Bone marrow (tissue), 2 donors: ENCODE results near the gene LMF2.
"Not testable (repeated sequence)": the region's sequence is repeated elsewhere in the genome, so short reads cannot be mapped to it uniquely, and the experiment has no call there.

Experiments used
- DNase-seq, 2 donors: peaks; one replicate each; lab custom pipeline; 2025; lab: John Stamatoyannopoulos, UW

Gene LMF2

GRCh38 chr22:50523458-50523805, 15.9 kb upstream of the LMF2 start:
- no peak for DNase-seq

DNA sequence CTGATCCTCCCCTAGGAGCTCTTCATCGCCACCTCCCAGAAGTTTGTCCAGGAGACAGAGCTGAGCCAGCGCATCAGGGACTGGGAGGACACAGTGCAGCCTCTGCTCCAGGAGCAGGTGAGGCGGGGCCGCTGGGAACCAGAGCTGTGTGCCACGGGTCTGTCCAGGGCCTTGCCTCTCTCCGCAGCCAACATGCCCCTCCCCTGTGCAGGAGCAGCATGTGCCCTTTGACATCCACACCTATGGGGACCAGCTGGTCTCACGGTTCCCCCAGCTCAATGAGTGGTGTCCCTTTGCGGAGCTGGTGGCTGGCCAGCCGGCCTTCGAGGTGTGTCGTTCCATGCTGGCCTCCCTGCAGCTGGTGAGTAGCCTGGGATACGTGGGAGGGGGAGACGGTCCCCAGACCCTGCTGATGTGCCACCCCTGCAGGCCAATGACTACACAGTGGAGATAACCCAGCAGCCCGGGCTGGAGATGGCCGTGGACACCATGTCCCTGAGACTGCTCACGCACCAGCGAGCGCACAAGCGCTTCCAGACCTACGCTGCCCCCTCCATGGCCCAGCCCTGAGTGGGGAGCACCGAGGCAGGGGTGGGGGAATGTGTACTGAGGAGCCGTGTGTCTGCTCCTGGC, 15.4 kb upstream of the LMF2 start:
- DNase-seq = no peak

DNA sequence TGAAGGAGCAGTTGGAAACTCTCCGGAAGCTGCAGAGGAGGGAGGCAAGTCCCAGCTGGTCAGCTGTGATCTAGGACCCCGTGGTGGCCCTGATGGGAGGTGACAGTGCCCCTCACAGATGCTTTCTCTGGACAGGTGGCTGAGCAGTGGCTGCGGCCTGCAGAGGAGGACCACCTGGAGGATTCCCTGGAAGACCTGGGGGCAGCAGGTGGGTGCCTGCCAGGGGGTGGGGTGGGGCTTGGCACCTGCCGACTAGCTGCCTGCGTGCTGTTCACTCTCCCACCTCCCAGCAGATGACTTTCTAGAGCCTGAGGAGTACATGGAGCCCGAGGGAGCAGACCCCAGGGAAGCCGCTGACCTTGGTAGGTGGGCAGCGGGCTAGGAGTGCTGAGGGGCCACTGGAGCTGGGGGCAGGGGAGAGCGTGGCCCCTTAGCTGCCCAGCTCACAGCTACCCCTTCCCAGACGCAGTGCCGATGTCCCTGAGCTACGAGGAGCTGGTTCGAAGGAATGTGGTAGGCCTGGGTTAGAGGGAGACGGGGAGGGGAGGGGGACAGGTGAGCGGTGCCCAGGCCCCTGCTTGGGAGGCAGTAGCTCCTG, 14.8 kb upstream of the LMF2 start:
- no peak for DNase-seq

DNA sequence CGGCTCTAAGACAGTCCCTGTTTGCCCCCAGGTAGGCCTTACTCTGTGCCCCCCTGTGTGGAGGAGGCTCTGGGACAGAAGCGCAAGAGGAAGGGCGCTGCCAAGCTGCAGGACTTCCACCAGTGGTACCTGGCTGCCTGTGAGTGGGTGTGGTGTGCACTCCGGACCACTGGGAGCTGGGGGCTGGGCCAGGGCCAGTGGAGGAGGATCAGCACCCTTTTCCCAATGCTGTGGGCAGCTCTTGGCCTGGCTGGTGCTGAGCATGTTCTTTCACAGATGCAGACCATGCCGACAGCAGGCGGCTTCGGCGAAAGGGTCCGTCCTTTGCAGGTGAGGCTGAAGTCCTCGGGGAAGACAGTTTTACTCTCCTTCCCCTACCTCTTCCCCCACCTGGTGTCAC, 14.2 kb upstream of the LMF2 start:
- no peak for DNase-seq

GRCh38 chr22:50520826-50521453, 13.4 kb upstream of the LMF2 start:
- DNase-seq = no peak

DNA sequence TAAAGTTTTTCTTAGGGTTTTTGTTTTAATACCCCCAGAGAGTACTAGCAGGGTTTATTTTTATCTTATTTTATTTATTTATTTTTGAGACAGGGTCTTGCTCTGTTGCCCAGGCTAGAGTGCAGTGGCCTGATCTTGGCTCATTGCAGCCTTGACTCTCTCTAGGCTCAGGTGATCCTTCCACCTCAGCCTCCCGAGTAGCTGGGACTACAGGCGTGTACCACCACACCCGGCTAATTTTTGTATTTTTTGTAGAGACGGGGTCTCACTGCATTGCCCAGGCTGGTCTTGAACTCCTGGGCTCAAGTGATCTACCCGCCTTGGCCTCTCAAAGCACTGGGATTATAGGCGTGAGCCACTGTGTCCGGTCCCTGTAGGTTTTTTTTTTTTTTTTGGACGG, 12.7 kb upstream of the LMF2 start:
- DNase-seq = not testable (repeated sequence)

- DNase-seq = no peak
Observed at GRCh38 chr22:50519151-50519550, 11.6 kb upstream of the LMF2 start.

- DNase-seq = no peak
Observed at GRCh38 chr22:50518606-50519005, 11.1 kb upstream of the LMF2 start.

GRCh38 chr22:50517495-50518260, 10.2 kb upstream of the LMF2 start:
- no peak for DNase-seq

- no peak for DNase-seq
Observed at GRCh38 chr22:50516891-50517290, 9.4 kb upstream of the LMF2 start.

DNA sequence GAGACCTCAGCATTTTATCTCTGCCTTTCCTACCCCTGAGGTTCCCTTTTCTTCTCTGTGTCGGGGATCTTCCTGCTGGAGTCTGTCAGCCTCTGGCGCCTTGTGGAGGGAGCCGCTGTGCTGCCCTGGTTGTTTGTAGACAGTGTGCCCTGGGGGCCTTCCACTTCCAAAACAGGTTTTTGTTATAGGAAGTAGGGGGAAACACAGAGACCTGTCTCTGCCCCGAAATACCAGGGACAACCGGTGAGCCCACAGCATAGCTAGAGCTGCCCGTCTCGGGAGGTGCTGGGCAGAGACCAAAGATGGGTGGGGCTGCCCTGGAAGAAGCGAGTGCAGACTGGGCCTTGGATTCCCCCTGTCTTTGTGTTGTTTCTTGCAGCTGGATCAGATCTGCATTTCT, 8.6 kb upstream of the LMF2 start:
- DNase-seq = no peak

- no peak for DNase-seq
Observed at GRCh38 chr22:50513175-50513574, 5.7 kb upstream of the LMF2 start.

DNA sequence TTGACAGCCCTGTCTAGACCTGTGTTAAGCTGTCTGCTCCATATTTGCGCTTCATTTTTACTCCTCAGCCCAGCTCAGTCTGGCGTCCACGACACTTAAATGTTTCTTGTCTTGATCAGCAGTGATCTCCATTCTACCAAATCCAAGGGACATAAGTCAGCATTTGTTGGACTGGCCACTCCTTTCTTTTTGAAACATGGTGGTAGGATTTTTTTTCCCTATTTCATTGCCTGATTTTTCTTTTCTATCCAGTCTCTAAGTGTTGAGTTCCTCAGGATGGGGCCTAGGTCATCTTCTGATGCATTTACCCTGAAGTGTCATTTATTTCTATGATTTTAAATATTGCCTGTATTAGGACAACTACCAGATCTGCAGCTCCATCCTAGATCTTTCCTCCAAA, 1.4 kb upstream of the LMF2 start:
- no peak for DNase-seq

DNA sequence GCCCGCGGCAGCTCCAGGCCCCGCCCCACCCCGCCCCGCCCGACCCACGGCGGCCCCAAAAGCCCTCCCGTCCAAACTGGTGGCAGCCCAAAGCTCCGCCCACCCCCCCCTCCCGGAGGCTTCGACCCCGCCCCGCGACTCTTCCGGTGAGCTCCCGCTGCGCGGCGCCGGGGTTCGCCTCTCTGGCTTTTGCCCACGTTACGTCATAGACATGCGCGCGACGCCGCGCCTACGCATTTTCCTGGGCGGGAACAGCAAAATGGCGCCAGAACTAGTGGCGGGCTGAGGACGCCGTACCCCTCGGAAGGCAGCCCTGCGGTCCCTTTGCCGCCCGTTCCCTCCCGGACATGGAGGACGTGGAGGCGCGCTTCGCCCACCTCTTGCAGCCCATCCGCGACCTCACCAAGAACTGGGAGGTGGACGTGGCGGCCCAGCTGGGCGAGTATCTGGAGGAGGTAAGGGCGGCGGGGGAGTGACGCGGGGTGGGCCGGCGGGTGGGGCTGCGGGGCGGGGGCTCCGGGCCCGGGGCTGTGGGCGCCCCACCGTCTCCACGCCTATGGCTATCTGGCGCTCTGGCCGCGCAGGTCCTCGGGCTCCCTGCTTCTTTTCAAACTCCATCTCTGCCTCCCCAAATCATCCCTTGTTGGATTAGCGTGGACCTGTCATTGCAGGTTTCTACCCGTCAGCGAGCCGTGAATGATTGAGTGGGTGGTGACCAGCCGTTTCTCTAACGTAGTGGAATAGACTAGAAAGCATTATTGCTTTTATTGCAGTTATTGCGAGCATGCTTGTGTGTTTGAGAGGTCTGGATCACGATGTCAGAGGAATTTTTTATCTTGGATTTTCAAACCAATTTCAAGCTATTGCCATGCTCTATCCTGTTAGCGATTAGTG, 736 bp upstream of the LMF2 start, which contains the start of gene NCAPH2:
TSS of gene NCAPH2 (plus strand) at position 234 of the 894 bp plus-strand sequence. CDS start at position 348, 114 bp downstream.
- peak; percentile 90 to 100 for DNase-seq

GRCh38 chr22:50506611-50507420, 686 bp downstream of the LMF2 start:
- no peak for DNase-seq

- no peak for DNase-seq
Observed at GRCh38 chr22:50505776-50506610, 1.5 kb downstream of the LMF2 start.

DNA sequence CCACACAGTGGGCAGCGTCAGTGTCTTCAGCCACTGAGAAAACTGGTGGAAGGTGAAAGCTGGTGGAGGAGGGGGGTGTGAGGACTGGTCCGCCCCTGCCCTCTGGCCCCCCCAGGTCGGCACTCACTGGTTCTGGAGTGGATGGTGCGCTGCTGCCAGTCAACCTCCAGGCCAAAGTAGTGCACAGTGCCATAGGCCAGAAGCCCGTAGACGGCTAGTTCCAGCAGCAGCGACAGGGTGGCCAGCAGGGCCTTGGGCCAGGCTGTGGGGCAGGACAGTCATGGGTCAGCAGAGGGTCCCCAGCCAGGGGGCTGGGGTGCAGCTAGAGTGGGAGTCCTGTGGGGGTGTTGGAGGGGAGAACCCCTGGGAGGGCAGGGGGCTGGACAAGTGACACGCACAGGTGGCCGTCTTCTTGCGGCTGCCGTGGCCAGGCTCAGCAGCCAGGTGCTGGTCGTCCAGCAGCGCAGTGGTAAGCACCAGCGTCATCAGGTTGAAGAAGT, 2.2 kb downstream of the LMF2 start:
- no peak for DNase-seq

DNA sequence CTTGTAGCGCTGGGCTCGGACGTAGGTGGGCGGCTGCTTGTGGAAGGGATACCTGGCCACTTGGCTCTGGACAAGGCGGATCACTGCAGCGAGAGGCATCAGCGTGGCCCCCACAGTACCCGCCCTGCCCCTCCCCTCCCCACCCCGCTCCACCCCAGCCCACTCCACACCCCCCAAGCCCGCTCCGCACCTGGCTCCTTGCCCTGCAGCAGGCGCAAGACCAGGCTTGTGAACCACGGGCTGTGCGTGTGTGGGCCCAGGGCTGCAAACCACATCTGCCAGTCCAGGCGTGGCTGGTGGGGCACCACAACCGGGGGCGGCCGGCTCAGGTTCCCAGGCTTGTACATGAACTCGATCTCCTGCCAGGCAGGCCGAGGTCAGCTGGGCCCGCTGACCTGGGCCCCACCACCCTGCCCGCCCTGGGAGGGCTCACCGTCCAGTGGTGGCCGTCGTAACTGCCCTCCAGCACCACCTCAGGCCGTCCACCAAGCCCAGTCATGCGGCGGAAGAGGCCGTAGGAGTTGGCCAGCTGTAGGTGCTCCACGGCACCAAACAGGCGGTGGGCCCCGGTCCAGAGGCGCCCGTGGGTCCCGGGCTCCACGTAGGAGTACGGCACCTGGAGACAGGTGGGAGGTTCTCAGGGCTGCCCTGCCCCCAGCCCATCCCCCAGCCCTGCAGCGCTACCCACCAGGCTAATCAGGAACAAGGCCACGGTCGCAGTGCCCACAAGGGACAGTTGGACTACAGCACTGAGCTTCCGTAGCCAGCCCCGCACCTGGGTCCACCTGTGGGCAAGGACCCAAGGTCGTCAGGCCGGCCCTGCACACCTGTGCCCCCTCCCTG, 2.9 kb downstream of the LMF2 start:
- no peak for DNase-seq
